Thymus (tissue), 11 donors: ENCODE data around the gene TRIM43. TPM values are rescaled to one million over a fixed set of nuclear protein-coding genes. Genes with fewer than 3 reads are reported as not detected.
"Not testable (repeated sequence)": the region's sequence is repeated elsewhere in the genome, so short reads cannot be mapped to it uniquely, and the experiment has no call there.

ENCODE experiments used
- DNase-seq, 9 donors: peaks; one replicate each; pipeline ENCODE4 v3.0.0-alpha.2; 2013; ENCODE audit warnings: low spot score in 9 of 9, low read depth in 6 of 9, missing footprints in 1 of 9
- H3K27ac ChIP-seq, 2 donors: one replicate each; pipeline ENCODE4 v1.5.1; 2013; ENCODE audit warnings: control low read depth in 1 of 2, low read depth in 1 of 2, low read length in 1 of 2, mild to moderate bottlenecking in 1 of 2, moderate library complexity in 1 of 2
- H3K27me3 ChIP-seq, 2 donors: one replicate each; pipeline ENCODE4 v1.5.1; 2013; ENCODE audit warnings: low read length in 1 of 2; ENCODE audit not compliant: control insufficient read depth in 2 of 2, insufficient read depth in 1 of 2
- H3K36me3 ChIP-seq, 2 donors: one replicate each; pipeline ENCODE4 v1.5.1; 2013; ENCODE audit warnings: low read length in 1 of 2, mild to moderate bottlenecking in 1 of 2, moderate library complexity in 1 of 2; ENCODE audit not compliant: control insufficient read depth in 2 of 2, insufficient read depth in 2 of 2
- H3K4me1 ChIP-seq, 2 donors: one replicate each; pipeline ENCODE4 v1.5.1; 2013; ENCODE audit warnings: low read length in 2 of 2; ENCODE audit not compliant: control insufficient read depth in 2 of 2, insufficient read depth in 2 of 2
- H3K4me3 ChIP-seq, 2 donors: one replicate each; pipeline ENCODE4 v1.5.1; 2013; ENCODE audit warnings: low read length in 2 of 2, control low read depth in 1 of 2, mild to moderate bottlenecking in 1 of 2
- H3K9me3 ChIP-seq, 2 donors: one replicate each; pipeline ENCODE4 v1.5.1; 2013; ENCODE audit warnings: low read length in 1 of 2, mild to moderate bottlenecking in 1 of 2; ENCODE audit not compliant: control insufficient read depth in 2 of 2, insufficient read depth in 1 of 2
- WGBS: extraction: QIAGEN DNeasy Blood & Tissue Kit; methylation state at CpG from one replicate; pipeline ENCODE4 v1.1.7; 2013; 5-methylcytosine and 5-hydroxymethylcytosine counted together
- polyA plus RNA-seq: library from polyadenylated mRNA; stranded (reverse); fragments of 200-250 nt; gene quantifications from one replicate; pipeline ENCODE4 v1.2.3, GENCODE V29; 2013
- total RNA-seq: library from RNA; stranded (reverse); fragments of 120-200 nt; gene quantifications from one replicate; pipeline ENCODE4 v1.2.4, GENCODE V29; 2013
- donor health status: healthy.

TRIM43 gene
- total and polyA plus RNA-seq, 2 donors: 0.66 to 1.5 TPM

- H3K9me3 ChIP-seq, H3K27ac ChIP-seq, H3K4me1 ChIP-seq, DNase-seq, H3K4me3 ChIP-seq, H3K36me3 ChIP-seq, H3K27me3 ChIP-seq: not testable (repeated sequence)
- no CpG with 5 or more reads among the region's 8 CpGs for WGBS
Observed at GRCh38 chr2:95646274-95646994, 54.6 kb downstream of the TRIM43 start.

DNA sequence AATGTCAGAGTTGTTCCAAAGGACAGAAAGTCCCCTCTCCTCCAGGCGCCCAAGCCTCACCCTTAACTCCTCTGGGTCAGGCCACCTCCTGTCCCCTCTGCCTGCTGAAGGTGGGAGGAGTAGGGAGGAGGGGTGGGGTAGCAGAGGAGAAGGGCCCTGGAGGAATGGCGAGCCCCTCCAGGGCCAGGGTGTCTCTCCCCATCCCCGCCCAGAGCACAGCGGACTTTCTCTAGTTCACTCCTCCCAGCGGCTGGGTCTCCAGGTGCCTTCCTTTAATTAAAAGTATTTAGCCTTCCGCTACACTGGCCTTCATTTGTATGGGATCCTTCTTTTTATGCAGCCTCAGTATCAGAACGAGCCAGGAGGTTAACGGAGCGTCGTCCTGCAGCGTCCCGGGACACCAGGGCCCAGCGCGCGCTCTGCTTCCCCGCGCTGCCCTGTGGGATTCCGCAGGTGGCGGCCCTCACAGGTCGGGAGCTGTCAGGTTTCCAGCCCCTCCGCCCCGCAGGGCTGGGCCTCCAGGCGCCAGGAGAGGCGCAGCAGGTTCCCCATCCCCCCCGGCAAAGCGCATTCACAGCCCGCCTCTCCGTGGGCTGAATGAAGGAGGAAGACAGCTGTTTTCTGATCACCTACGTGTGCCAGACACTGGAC, 57.2 kb downstream of the TRIM43 start:
- not testable (repeated sequence) for H3K27me3 ChIP-seq, H3K4me1 ChIP-seq, DNase-seq, H3K4me3 ChIP-seq, H3K36me3 ChIP-seq, H3K27ac ChIP-seq, H3K9me3 ChIP-seq
- WGBS: 51% methylated on average over 14 of the region's 29 CpGs

Other genes starting within 250 kb of the TRIM43 start
- gene FAHD2A, start 189.3 kb upstream of the TRIM43 start, total RNA-seq: 30.2 TPM
- gene FAHD2A, start 189.3 kb upstream of the TRIM43 start, polyA plus RNA-seq: 16.9 TPM
- 0.90 TPM for gene TRIM43B, start 107.2 kb upstream of the TRIM43 start, total RNA-seq
- gene TRIM43B, start 107.2 kb upstream of the TRIM43 start, polyA plus RNA-seq: 1.3 TPM